NCI-H2196 (cell line): ENCODE results near the gene LRRTM4.

Source experiments
- DNase-seq: peaks from one replicate; lab custom pipeline; 2025; ENCODE audit not compliant: unreplicated experiment; lab: John Stamatoyannopoulos, UW

Gene LRRTM4

GRCh38 chr2:77007686-77008085 lies 514.5 kb downstream of the LRRTM4 start:
- DNase-seq: no peak

GRCh38 chr2:77005522-77005921 lies 516.7 kb downstream of the LRRTM4 start:
- no peak for DNase-seq

- no peak for DNase-seq
Measured at GRCh38 chr2:77001895-77002294, 520.3 kb downstream of the LRRTM4 start.

DNA sequence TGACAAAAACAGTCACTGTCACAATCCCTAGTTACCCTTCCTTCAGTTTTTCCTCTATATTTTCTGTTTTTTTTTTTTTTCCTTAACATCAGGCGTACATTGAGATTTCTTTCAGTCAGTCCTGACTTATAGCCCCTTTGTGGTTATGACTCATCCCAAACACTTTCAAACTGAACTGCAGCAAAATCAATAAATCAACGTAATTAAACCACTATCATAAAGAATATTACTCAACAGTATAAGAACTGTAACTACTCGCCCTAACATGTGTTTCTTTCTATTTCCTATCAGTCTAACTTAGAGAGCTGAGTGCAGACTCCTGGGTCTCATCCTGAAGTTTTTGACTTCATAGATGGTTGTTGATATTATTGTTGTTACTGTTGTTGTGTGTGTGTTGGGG lies 523.5 kb downstream of the LRRTM4 start:
- no peak for DNase-seq

DNA sequence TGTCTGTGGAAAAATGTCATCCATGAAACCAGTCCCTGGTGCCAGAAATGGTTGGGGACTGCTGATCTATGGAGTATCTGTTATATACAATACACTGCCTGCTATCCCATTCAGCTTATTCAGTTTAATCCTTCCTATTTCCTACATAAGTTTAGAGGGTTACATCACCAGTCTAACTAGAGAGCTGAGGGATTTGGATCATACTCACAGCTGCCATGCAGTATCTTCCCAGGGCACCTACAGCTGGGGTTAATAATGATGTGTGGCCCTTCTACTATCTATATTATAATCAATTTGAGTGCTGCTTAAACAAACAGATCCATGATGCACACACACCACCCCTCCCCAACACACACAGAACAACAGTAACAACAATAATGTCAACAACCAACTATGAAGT lies 524.0 kb downstream of the LRRTM4 start:
- DNase-seq: no peak

- DNase-seq: no peak
Measured at GRCh38 chr2:76997296-76997695, 524.9 kb downstream of the LRRTM4 start.

GRCh38 chr2:76985387-76986136 lies 536.6 kb downstream of the LRRTM4 start:
- DNase-seq: no peak

GRCh38 chr2:76984359-76984758 lies 537.8 kb downstream of the LRRTM4 start:
- DNase-seq: no peak

DNA sequence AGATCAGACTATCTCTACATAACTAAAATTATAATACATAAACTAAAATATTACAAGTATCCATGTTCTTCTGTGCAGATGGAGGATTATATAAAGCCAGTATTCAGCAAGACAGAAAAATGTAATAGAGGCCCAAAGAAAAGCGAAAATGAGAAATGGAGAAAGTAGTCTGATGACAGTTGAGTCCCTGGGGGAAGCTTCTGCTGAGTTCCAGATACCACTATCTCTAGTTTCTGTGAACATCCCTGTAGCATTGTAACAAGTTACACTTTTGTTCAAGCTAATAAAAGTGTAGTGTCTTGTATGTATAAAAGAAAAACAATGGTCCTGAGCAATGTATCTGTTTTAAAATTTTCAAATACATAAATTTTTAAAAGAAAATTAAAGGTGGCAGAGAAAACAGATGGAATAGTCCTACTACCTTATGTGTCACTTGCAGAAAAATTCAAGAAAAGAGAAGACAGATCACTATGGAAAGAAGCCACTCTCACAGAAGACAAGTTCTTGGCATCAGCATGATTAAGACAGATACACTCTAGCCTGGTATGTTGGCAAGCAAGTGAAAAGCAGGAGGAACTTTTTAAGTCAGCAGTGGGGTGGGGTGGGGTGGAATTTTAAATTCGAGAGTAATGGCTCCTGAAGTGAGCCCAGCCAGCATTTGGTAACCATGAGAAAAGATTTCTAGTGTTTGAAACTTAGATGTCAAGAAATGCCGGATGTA lies 541.9 kb downstream of the LRRTM4 start:
- no peak for DNase-seq

DNA sequence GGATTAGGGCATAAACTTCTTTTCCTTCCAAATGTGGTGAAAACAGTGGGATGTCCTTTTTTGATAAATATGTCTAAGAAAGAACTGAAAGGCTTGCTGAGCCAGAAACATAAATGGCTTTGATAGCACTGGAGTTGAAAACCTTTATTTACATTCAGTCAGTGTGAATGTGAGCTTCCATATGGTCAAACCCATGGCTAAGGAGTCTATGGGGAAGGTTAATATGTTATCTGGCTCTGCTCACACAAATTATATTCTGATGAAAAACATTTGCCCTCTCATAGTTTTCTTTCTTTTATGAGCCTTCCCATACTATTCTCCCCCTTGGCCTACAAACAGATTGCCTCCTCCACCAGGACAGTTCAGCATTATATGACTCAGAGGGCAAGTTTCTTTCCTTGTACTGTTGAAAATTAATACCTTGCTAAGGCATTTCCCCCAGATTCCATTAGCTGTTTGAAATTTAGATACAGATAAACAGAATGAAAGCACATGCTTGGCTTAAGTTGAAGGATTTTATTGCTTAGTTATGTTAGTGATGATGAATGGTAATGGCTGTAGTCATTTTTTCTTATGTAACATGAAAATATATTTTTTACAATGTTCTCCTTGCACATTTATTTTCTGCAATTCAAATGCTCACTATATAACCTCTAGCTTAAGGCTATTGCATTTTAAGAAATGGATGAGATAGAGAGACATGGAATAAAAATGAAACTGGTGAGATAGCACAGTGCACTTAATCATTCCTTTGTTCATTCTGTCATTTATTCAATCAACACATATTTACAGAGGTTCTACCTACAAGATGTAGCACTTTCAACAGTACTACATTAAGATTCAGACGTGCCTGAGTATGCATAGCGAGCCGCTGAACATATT lies 544.1 kb downstream of the LRRTM4 start:
- DNase-seq: no peak

DNA sequence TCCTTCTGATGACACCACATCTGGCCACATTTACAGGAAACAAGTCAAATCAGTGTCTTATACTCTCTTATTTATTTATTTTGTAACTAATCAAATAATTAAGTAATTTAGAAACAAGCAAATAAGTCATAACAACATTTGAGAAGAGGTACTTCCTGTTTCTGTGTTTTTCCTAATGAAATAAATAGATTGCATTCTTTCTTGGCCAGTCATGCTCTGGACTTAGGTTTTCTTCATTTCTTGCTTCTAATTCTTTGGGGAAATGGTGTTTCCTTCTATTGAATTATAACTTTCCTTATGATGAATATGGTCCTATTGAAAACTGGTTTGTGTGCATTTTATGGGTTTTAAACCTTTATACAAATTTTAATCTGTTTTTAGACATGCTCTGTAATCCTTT lies 546.4 kb downstream of the LRRTM4 start:
- DNase-seq: no peak

DNA sequence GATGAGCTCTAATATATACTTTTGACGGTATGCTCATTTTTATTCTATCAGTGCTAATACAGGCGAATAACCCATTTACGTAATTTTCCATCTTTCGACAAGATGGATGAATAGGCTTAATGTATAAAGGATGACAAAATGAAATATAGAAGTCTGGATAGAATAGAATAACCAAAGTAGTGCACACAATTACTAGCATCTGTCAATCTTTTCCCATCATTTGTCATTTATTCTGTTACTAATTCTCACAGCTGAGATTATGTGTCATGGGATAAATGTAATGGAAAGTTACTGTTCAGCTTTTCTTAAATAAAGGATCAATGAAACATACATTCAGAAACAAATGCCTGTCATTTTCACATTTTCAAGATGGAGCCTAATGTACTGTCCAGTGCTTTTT lies 548.6 kb downstream of the LRRTM4 start:
- no peak for DNase-seq

GRCh38 chr2:76965772-76966171 lies 556.4 kb downstream of the LRRTM4 start:
- DNase-seq: no peak

DNA sequence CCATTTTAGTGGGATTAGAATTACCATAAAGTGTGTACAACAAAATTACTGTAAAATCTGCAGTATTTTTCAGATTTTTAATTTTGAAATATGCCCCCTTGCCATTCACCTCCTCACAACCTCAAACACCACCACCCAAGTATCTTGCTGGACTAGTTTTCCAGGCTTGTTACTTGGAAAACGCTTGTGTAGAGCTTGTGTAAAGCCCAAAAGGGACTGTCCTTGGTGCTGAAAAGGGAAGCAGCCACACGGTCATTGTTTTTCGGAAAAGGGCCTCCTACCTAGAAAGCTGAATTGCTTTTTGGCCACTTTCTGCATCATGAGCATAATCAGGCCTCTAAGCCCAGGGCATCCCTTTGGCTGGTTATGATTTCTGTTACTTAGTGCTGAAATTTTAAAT lies 563.4 kb downstream of the LRRTM4 start:
- DNase-seq: no peak

GRCh38 chr2:76953733-76954347 lies 568.3 kb downstream of the LRRTM4 start:
- DNase-seq: peak; percentile 4

GRCh38 chr2:76946631-76947145 lies 575.5 kb downstream of the LRRTM4 start:
- DNase-seq: no peak

- no peak for DNase-seq
Measured at GRCh38 chr2:76940559-76940958, 581.6 kb downstream of the LRRTM4 start.

GRCh38 chr2:76938153-76938552 lies 584.0 kb downstream of the LRRTM4 start:
- no peak for DNase-seq

DNA sequence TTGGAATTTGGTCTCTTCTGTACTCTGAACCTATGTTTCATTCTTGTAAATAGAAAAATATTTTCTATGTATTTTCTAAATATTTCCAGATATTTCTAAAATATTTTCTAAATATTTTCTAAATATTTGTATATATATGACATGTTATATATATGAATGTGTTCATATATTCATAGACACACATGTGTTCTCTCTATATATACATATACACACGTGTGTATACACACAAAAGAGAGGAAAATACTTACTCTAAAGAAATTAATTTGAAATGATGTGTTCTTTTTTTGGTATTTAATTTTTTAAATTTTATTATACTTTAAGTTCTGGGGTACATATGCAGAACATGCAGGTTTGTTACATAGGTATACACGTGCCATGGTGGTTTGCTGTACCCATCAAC lies 589.6 kb downstream of the LRRTM4 start:
- DNase-seq: no peak

DNA sequence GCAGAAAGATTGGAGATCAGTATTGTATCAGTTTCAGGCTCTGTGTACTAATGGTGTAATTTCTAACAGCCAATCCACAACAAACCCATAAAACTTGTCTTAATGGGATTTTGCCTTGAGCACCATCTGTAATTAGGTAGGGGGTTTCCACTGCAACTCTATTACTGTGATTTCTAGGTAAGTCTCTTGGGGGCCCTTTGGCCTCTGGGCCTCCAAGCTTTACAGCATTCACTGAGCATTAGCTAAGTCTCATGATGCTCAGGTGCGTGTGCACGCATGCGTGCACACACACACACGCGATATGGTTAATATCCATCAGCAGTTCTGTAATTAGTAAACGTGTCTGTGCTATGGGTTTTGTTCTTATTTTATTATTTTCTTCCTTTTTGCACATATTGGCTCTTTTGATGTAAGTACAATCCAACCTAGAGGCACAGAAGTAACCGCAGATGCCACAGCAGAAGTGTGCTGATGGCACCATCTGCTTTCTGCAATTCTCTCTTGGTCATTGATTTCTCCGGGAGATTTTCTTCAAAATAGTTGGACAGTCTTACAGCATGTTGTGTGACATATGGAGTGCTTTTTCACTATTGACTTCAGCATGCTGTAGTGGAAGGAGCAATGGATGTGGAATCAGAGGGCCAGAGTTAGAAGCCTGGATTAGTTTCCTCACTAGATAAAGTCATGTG lies 592.0 kb downstream of the LRRTM4 start:
- no peak for DNase-seq
